Small intestine (tissue), 7 donors: ENCODE measurements around the gene WDR72. TPM values are rescaled to one million over a fixed set of nuclear protein-coding genes. Genes with fewer than 3 reads are reported as not detected.
A peak's percentile ranks its signal among the peaks of the same experiment; 100 is the strongest.

ENCODE experiments used
- DNase-seq, 2 donors: peaks; one replicate each; pipeline versions ENCODE4 v3.0.0 to v3.0.0-alpha.2; 2013
- FAIRE-seq: peaks from 2 replicates; lab custom pipeline; 2012; peaks lifted over from hg19 to GRCh38; lab: Jason Lieb, UNC
- H3K27ac ChIP-seq, 3 donors: one replicate each; pipeline ENCODE4 v1.5.1; 2013; ENCODE audit warnings: low read length in 2 of 3, mild to moderate bottlenecking in 2 of 3, control low read depth in 1 of 3, inconsistent platforms in 1 of 3, low read depth in 1 of 3, moderate library complexity in 1 of 3
- H3K27me3 ChIP-seq, 3 donors: one replicate each; pipeline ENCODE4 v1.6.1; 2013; ENCODE audit warnings: low read length in 3 of 3, inconsistent platforms in 1 of 3; ENCODE audit not compliant: control insufficient read depth in 3 of 3, insufficient read depth in 3 of 3
- H3K36me3 ChIP-seq, 3 donors: one replicate each; pipeline ENCODE4 v1.6.1; 2013; ENCODE audit warnings: low read length in 3 of 3, inconsistent platforms in 1 of 3, low read depth in 1 of 3, mild to moderate bottlenecking in 1 of 3, moderate library complexity in 1 of 3; ENCODE audit not compliant: control insufficient read depth in 3 of 3, insufficient read depth in 2 of 3
- H3K4me1 ChIP-seq, 3 donors: one replicate each; pipeline ENCODE4 v1.6.1; 2013; ENCODE audit warnings: low read length in 2 of 3, inconsistent platforms in 1 of 3, low read depth in 1 of 3, mild to moderate bottlenecking in 1 of 3, moderate library complexity in 1 of 3; ENCODE audit not compliant: control insufficient read depth in 3 of 3, insufficient read depth in 2 of 3
- H3K4me3 ChIP-seq, 3 donors: one replicate each; pipeline ENCODE4 v1.5.1; 2013; ENCODE audit warnings: low read length in 3 of 3, control low read depth in 1 of 3, inconsistent platforms in 1 of 3, low read depth in 1 of 3, mild to moderate bottlenecking in 1 of 3, moderate library complexity in 1 of 3
- H3K9me3 ChIP-seq, 2 donors: one replicate each; pipeline ENCODE4 v1.6.1; 2013; ENCODE audit warnings: low read depth in 1 of 2, low read length in 1 of 2; ENCODE audit not compliant: control insufficient read depth in 2 of 2, insufficient read depth in 1 of 2
- WGBS, 3 donors: extraction: QIAGEN DNeasy Blood & Tissue Kit; methylation state at CpG; one replicate each; pipeline ENCODE4 v1.1.7; 2013; 5-methylcytosine and 5-hydroxymethylcytosine counted together
- polyA plus RNA-seq, 4 donors: library from polyadenylated mRNA; stranded (reverse) in 3 of 4; unstranded in 1 of 4; fragments of 200-250 nt in 3 of 4; fragments of 120-200 nt in 1 of 4; gene quantifications; one replicate each; pipeline versions ENCODE4 v1.2.1 to v1.2.3, GENCODE V29; 2013
- donor health status: healthy with polysubstance abuse.
- donor health status: control.
- donor health status: control.
- donor health status: Bipolar disorder and iron deficiency.
- donor health status: healthy.

Gene WDR72
- polyA plus RNA-seq, 4 donors: 0.12 to 1.6 (median 0.63) TPM

DNA sequence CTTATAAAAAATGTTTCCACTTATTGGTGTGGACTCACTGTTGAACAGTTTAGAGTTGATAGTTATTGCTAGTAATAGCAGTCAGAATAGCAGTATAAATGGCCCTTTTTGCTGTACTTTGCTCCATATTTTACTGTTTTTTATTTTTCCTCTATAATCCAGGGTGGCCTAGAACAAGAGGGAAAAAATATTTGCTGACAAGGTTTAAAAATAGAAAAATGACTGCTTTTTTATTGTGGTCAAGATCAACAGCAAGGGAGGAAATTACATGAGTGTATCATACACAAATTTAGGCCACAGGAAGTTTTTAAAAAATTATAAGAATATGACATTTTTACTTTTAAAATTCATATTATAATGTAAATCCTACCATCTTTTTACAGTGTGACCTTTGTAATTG lies 269.1 kb downstream of the WDR72 start:
- H3K4me1 ChIP-seq: no peaks in the 10 kb centered on the region
- H3K27ac ChIP-seq: no peak overlapping the region
- H3K9me3 ChIP-seq: no peaks in the 10 kb centered on the region
- no peak for FAIRE-seq
- no peaks in the 10 kb centered on the region for H3K27me3 ChIP-seq
- no peaks in the 10 kb centered on the region for H3K36me3 ChIP-seq
- H3K4me3 ChIP-seq: no peak overlapping the region
- peak in 1 of 2 donors; percentile 13 for DNase-seq

DNA sequence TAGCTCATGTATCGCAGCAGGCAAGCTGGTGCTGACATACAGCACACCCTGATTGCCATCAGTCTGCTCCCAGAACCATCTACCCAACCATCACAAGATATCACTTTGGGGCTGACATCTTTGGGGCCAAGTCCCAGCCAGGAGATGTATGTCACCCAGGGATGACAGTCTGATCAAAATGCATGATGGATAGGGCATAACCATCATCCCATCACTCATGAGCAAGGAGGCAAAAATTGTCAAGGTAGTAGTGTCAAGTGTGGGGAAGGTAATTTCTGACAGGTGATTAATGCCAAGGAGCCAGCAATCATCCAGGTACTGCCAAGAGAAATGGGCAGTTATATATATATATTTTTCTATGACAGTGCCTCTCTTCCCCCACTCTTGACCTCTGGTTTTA lies 277.4 kb downstream of the WDR72 start:
- no peak for FAIRE-seq
- WGBS, 3 donors: 89 to 94% (median 91%) methylated on average over 1 of the region's 1 CpG
- H3K9me3 ChIP-seq: no peaks in the 10 kb centered on the region

DNA sequence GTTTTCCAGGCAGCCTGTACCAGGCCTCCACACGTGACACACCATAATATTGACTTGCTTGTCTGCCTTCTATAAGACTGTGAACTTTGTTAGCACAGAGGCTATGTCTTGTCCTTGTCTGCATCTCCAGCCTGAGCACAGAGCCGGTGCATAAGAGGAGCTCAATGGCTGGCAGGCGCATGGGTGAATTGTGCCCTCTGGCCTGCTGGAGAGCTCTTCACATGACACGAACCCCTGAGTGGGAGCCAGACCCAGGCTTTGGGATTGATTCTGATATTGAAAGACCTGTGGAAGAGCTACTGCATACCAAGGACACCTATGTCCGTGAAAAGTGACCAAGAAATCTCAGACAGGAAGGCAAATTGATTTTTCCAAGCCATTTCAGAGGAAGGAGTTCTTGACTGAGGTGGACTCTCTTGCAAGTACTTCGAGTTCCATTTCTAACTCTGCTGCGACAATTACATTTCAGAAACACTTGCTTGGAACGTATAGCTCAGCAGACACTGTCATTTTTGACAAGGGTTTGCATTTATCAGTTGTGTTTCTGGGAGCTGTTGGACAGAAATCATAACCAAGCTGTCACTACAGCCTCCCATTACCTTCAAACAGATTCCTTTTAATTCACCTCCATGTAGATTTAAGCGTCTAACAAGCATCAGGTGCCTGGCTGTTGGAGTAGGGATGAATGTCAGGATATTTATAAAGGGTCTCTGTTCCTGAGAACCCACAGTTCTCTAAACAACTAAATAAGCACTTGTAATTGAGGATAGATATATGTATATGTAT lies 281.3 kb downstream of the WDR72 start:
- 85 to 91% (median 90%) methylated on average over 9 of the region's 9 CpGs for WGBS, 3 donors
- no peak overlapping the region for H3K4me3 ChIP-seq
- H3K36me3 ChIP-seq: no peaks in the 10 kb centered on the region
- no peak for FAIRE-seq
- no peaks in the 10 kb centered on the region for H3K27me3 ChIP-seq
- H3K4me1 ChIP-seq: no peaks in the 10 kb centered on the region
- H3K27ac ChIP-seq: no peak overlapping the region
- DNase-seq: no peak
- no peaks in the 10 kb centered on the region for H3K9me3 ChIP-seq

More for the DNA sequence above, 277.4 kb downstream of the WDR72 start:
- DNase-seq: no peak
- Histone ChIP-seq H3K4me3 (no peak overlapping the region), H3K27me3 (no peaks in the 10 kb centered on the region), H3K36me3 (no peaks in the 10 kb centered on the region), H3K27ac (no peak overlapping the region), H3K4me1 (no peaks in the 10 kb centered on the region)

- FAIRE-seq: no peak
- no peaks in the 10 kb centered on the region for H3K9me3 ChIP-seq
These were observed 285.6 kb downstream of the WDR72 start for GRCh38 chr15:53473886-53474285.

GRCh38 chr15:53473435-53473834 lies 286.0 kb downstream of the WDR72 start:
- no peaks in the 10 kb centered on the region for H3K9me3 ChIP-seq
- H3K36me3 ChIP-seq: no peaks in the 10 kb centered on the region
- no peaks in the 10 kb centered on the region for H3K4me1 ChIP-seq
- H3K27me3 ChIP-seq: no peaks in the 10 kb centered on the region
- DNase-seq: no peak
- WGBS, 3 donors: 70 to 82% (median 74%) methylated on average over 4 of the region's 4 CpGs
- H3K27ac ChIP-seq: no peak overlapping the region
- H3K4me3 ChIP-seq: no peak overlapping the region
- FAIRE-seq: no peak

More at GRCh38 chr15:53473886-53474285, 285.6 kb downstream of the WDR72 start:
- Histone ChIP-seq H3K27me3 (no peaks in the 10 kb centered on the region), H3K4me3 (no peak overlapping the region), H3K36me3 (no peaks in the 10 kb centered on the region), H3K27ac (no peak overlapping the region), H3K4me1 (no peaks in the 10 kb centered on the region)
- no peak for DNase-seq
- 35 to 44% (median 39%) methylated on average over 1 of the region's 1 CpG for WGBS, 3 donors

GRCh38 chr15:53472883-53473282 lies 286.6 kb downstream of the WDR72 start:
- no peak for DNase-seq
- Histone ChIP-seq H3K36me3 (no peaks in the 10 kb centered on the region), H3K27ac (no peak overlapping the region), H3K27me3 (no peaks in the 10 kb centered on the region), H3K4me1 (no peaks in the 10 kb centered on the region), H3K4me3 (no peak overlapping the region), H3K9me3 (no peaks in the 10 kb centered on the region)
- WGBS, 3 donors: 62 to 75% (median 67%) methylated on average over 5 of the region's 5 CpGs
- FAIRE-seq: no peak

GRCh38 chr15:53472210-53472609 lies 287.3 kb downstream of the WDR72 start:
- no peaks in the 10 kb centered on the region for H3K36me3 ChIP-seq
- H3K9me3 ChIP-seq: no peaks in the 10 kb centered on the region
- no peak overlapping the region for H3K27ac ChIP-seq
- WGBS, 3 donors: 60 to 71% (median 70%) methylated on average over 3 of the region's 3 CpGs
- H3K4me3 ChIP-seq: no peak overlapping the region
- H3K27me3 ChIP-seq: no peaks in the 10 kb centered on the region
- FAIRE-seq: no peak
- no peak for DNase-seq
- H3K4me1 ChIP-seq: no peaks in the 10 kb centered on the region

- Histone ChIP-seq H3K27me3 (no peaks in the 10 kb centered on the region), H3K9me3 (no peaks in the 10 kb centered on the region), H3K4me1 (no peaks in the 10 kb centered on the region), H3K27ac (no peak overlapping the region), H3K4me3 (no peak overlapping the region), H3K36me3 (no peaks in the 10 kb centered on the region)
- WGBS, 3 donors: 82 to 87% (median 87%) methylated on average over 4 of the region's 4 CpGs
- DNase-seq: no peak
- FAIRE-seq: no peak
These were observed 288.7 kb downstream of the WDR72 start for GRCh38 chr15:53470743-53471142.

DNA sequence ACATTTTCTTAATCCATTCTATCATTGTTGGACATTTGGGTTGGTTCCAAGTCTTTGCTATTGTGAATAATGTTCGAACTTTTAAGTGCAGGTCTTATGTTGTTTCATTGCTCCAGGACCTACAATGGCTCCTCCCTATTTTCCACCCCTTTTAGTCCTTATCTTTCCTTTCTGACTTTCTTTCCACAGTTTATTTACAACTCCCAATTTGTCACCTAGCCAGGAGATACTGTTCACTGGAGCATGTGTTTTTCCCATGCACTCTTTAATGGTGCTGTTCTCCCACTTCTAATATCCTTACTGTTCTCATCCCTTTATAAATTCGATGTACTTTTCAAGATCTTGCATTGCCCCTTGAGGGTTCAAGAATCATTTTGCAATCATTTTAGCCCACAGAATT lies 290.0 kb downstream of the WDR72 start:
- no peak overlapping the region for H3K4me3 ChIP-seq
- H3K9me3 ChIP-seq: no peaks in the 10 kb centered on the region
- no peak overlapping the region for H3K27ac ChIP-seq
- no peaks in the 10 kb centered on the region for H3K36me3 ChIP-seq
- no peaks in the 10 kb centered on the region for H3K27me3 ChIP-seq
- 84 to 92% (median 89%) methylated on average over 2 of the region's 2 CpGs for whole genome bisulfite sequencing, 3 donors
- H3K4me1 ChIP-seq: no peaks in the 10 kb centered on the region
- FAIRE-seq (no peak), DNase-seq (no peak)
